GM21717 (cell line): ENCODE results near the gene NCKAP5.
"Not testable (repeated sequence)": the region's sequence is repeated elsewhere in the genome, so short reads cannot be mapped to it uniquely, and the experiment has no call there.

ENCODE experiments used
- ATAC-seq: cut with Tn5 transposase; IDR thresholded peaks from one replicate; pipeline ENCODE4 v1.9.1; 2021; ENCODE audit warnings: mild to moderate bottlenecking, moderate library complexity; ENCODE audit not compliant: unreplicated experiment

The NCKAP5 gene

GRCh38 chr2:133525090-133525489, 43.2 kb downstream of the NCKAP5 start:
- no peak for ATAC-seq

- no peak for ATAC-seq
Measured at GRCh38 chr2:133523406-133523805, 44.9 kb downstream of the NCKAP5 start.

- no peak for ATAC-seq
Measured at GRCh38 chr2:133522204-133522603, 46.1 kb downstream of the NCKAP5 start.

GRCh38 chr2:133521146-133521745, 47.0 kb downstream of the NCKAP5 start:
- ATAC-seq = no peak

GRCh38 chr2:133519677-133520076, 48.6 kb downstream of the NCKAP5 start:
- ATAC-seq = not testable (repeated sequence)

GRCh38 chr2:133518700-133519344, 49.4 kb downstream of the NCKAP5 start:
- no peak for ATAC-seq

GRCh38 chr2:133517876-133518275, 50.4 kb downstream of the NCKAP5 start:
- ATAC-seq = no peak

GRCh38 chr2:133516405-133517026, 51.7 kb downstream of the NCKAP5 start:
- ATAC-seq = no peak

GRCh38 chr2:133515271-133515670, 53.0 kb downstream of the NCKAP5 start:
- no peak for ATAC-seq

GRCh38 chr2:133513893-133514292, 54.4 kb downstream of the NCKAP5 start:
- ATAC-seq = no peak

GRCh38 chr2:133512121-133512520, 56.1 kb downstream of the NCKAP5 start:
- ATAC-seq = no peak

- no peak for ATAC-seq
Measured at GRCh38 chr2:133511679-133512078, 56.6 kb downstream of the NCKAP5 start.

GRCh38 chr2:133509777-133510176, 58.5 kb downstream of the NCKAP5 start:
- ATAC-seq = no peak

GRCh38 chr2:133508546-133509165, 59.6 kb downstream of the NCKAP5 start:
- no peak for ATAC-seq

GRCh38 chr2:133506996-133507395, 61.3 kb downstream of the NCKAP5 start:
- ATAC-seq = no peak

- ATAC-seq = no peak
Measured at GRCh38 chr2:133504566-133505505, 63.4 kb downstream of the NCKAP5 start.

- no peak for ATAC-seq
Measured at GRCh38 chr2:133503927-133504326, 64.3 kb downstream of the NCKAP5 start.

GRCh38 chr2:133503323-133503722, 64.9 kb downstream of the NCKAP5 start:
- ATAC-seq = peak; percentile 85

GRCh38 chr2:133502678-133503077, 65.6 kb downstream of the NCKAP5 start:
- no peak for ATAC-seq

GRCh38 chr2:133500917-133501316, 67.3 kb downstream of the NCKAP5 start:
- ATAC-seq = no peak
